Uterus (tissue), 4 donors: ENCODE measurements around the gene EIF5A. TPM values are rescaled to one million over a fixed set of nuclear protein-coding genes. Genes with fewer than 3 reads are reported as not detected.
A peak's percentile ranks its signal among the peaks of the same experiment; 100 is the strongest.

Source experiments
- DNase-seq, 2 donors: peaks; one replicate each; pipeline ENCODE4 v3.0.0-alpha.2; 2019 to 2020
- H3K27ac ChIP-seq, 2 donors: fragments of 200-600 bp; sonication (generic); 1 replicate in 1 of 2; 2 replicates in 1 of 2; pipeline ENCODE4 v1.5.1; 2016 to 2018
- H3K27me3 ChIP-seq, 2 donors: fragments of 200-600 bp; sonication (generic); one replicate each; pipeline ENCODE4 v1.5.1; 2018 to 2019; ENCODE audit warnings: control low read depth in 1 of 2
- H3K36me3 ChIP-seq, 2 donors: fragments of 200-600 bp; sonication (generic); one replicate each; pipeline ENCODE4 v1.5.1; 2019; ENCODE audit warnings: control low read depth in 1 of 2
- H3K4me1 ChIP-seq, 2 donors: fragments of 200-600 bp; sonication (generic); one replicate each; pipeline ENCODE4 v1.5.1; 2018 to 2019; ENCODE audit warnings: control low read depth in 1 of 2
- H3K4me3 ChIP-seq, 2 donors: fragments of 200-600 bp; sonication (generic); 1 replicate in 1 of 2; 2 replicates in 1 of 2; pipeline ENCODE4 v1.5.1; 2018 to 2019; ENCODE audit warnings: mild to moderate bottlenecking in 1 of 2
- H3K9me3 ChIP-seq, 2 donors: fragments of 200-600 bp; sonication (generic); one replicate each; pipeline ENCODE4 v1.5.1; 2019; ENCODE audit warnings: control low read depth in 1 of 2
- POLR2A ChIP-seq, 2 donors: fragments of 450-650 bp; IDR thresholded peaks; one replicate each; pipeline ENCODE4 v1.6.1; 2016; ENCODE audit warnings: antibody characterized with exemption in 2 of 2, mild to moderate bottlenecking in 1 of 2, moderate library complexity in 1 of 2
- intact Hi-C: fragments of 100-400 bp; cut with DNase I; formaldehyde crosslinking; loops from one replicate; pipeline ENCODE4 v1.15.1; 2023; ENCODE audit warnings: low total_unique reads
- total RNA-seq, 4 donors: library from RNA; depleted of rRNA in 3 of 4; stranded (reverse); fragments of >200 nt in 3 of 4; gene quantifications; one replicate each; pipeline versions ENCODE4 v1.1.0 to v1.2.4, GENCODE V29; 2014 to 2023
- TF ChIP-seq, protein P1 (sequence below), 4 experiments: fragments of 200-600 bp in 2 of 4; fragments of 450-650 bp in 2 of 4; sonication (generic) in 2 of 4; IDR thresholded peaks; one replicate each; pipeline ENCODE4 v1.5.1; 2016 to 2019; ENCODE audit warnings: antibody characterized with exemption in 4 of 4, mild to moderate bottlenecking in 2 of 4, moderate library complexity in 1 of 4
- donor health status: DM: yes; HTN: yes; CAD: no.

EIF5A gene
- total RNA-seq, result 100 to 1,000 TPM in 3 of 4 donors, 10 to 100 TPM in 1; 75.3 to 219 (median 198) TPM

- TF ChIP-seq, protein P1, sequence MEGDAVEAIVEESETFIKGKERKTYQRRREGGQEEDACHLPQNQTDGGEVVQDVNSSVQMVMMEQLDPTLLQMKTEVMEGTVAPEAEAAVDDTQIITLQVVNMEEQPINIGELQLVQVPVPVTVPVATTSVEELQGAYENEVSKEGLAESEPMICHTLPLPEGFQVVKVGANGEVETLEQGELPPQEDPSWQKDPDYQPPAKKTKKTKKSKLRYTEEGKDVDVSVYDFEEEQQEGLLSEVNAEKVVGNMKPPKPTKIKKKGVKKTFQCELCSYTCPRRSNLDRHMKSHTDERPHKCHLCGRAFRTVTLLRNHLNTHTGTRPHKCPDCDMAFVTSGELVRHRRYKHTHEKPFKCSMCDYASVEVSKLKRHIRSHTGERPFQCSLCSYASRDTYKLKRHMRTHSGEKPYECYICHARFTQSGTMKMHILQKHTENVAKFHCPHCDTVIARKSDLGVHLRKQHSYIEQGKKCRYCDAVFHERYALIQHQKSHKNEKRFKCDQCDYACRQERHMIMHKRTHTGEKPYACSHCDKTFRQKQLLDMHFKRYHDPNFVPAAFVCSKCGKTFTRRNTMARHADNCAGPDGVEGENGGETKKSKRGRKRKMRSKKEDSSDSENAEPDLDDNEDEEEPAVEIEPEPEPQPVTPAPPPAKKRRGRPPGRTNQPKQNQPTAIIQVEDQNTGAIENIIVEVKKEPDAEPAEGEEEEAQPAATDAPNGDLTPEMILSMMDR (IDR thresholded peaks at IDR 0.05), result peak in 2 of 4 experiments; percentile 2 to 26
- TF ChIP-seq POLR2A (IDR thresholded peaks at IDR 0.05), result peak; percentile 88 to 96
- Histone ChIP-seq H3K27ac (peak within 1 kb of the TSS; percentile 98 to 99), H3K4me1 (peaks cover 10 to 17% of the 10 kb centered on the region in 2 donors), H3K36me3 (no peaks in the 10 kb centered on the region), H3K27me3 (no peaks in the 10 kb centered on the region), H3K9me3 (no peaks in the 10 kb centered on the region), H3K4me3 (peak within 1 kb of the TSS; percentile 64 to 100)
- peak; percentile 100 for DNase-seq
- intact Hi-C loops, result no loop called here
These were observed at the start of gene EIF5A for GRCh38 chr17:7306911-7307685. TSS of gene EIF5A (plus strand) at chr17:7307628. CDS start at chr17:7309636, 2,008 bp downstream.

GRCh38 chr17:7258731-7259554 lies 48.5 kb upstream of the EIF5A start:
- H3K36me3 ChIP-seq, result no peaks in the 10 kb centered on the region
- no peak for DNase-seq
- no peak overlapping the region for H3K27ac ChIP-seq
- no peaks in the 10 kb centered on the region for H3K9me3 ChIP-seq
- H3K4me1 ChIP-seq, result no peaks in the 10 kb centered on the region
- H3K27me3 ChIP-seq, result peaks cover 21 to 26% of the 10 kb centered on the region in 2 donors
- intact Hi-C loops, result no loop called here
- H3K4me3 ChIP-seq, result no peak overlapping the region
- TF ChIP-seq, protein P1 (IDR thresholded peaks at IDR 0.05), result no peak
- TF ChIP-seq POLR2A (IDR thresholded peaks at IDR 0.05), result no peak

- intact Hi-C loops, result no loop called here
- no peak overlapping the region for H3K27ac ChIP-seq
- TF ChIP-seq POLR2A (IDR thresholded peaks at IDR 0.05), result no peak
- TF ChIP-seq, protein P1 (IDR thresholded peaks at IDR 0.05), result no peak
These were observed 47.9 kb upstream of the EIF5A start for GRCh38 chr17:7259555-7259889.

GRCh38 chr17:7260151-7260550 lies 47.3 kb upstream of the EIF5A start:
- Histone ChIP-seq H3K9me3 (no peaks in the 10 kb centered on the region), H3K27me3 (peaks cover 21 to 27% of the 10 kb centered on the region in 2 donors), H3K4me1 (no peaks in the 10 kb centered on the region), H3K36me3 (no peaks in the 10 kb centered on the region), H3K4me3 (no peak overlapping the region), H3K27ac (no peak overlapping the region)
- intact Hi-C loops, result no loop called here
- no peak for TF ChIP-seq POLR2A (IDR thresholded peaks at IDR 0.05)
- TF ChIP-seq, protein P1 (IDR thresholded peaks at IDR 0.05), result no peak
- no peak for DNase-seq

More at GRCh38 chr17:7259555-7259889, 47.9 kb upstream of the EIF5A start:
- no peaks in the 10 kb centered on the region for H3K9me3 ChIP-seq
- no peaks in the 10 kb centered on the region for H3K4me1 ChIP-seq
- H3K4me3 ChIP-seq, result no peak overlapping the region
- peaks cover 21 to 27% of the 10 kb centered on the region in 2 donors for H3K27me3 ChIP-seq
- no peak for DNase-seq
- no peaks in the 10 kb centered on the region for H3K36me3 ChIP-seq
